HCT116 (cell line): ENCODE measurements around the gene TXNL4B. TPM values are rescaled to one million over a fixed set of nuclear protein-coding genes. Genes with fewer than 3 reads are reported as not detected.

Experiments
- ATAC-seq: fragments of 200-7000 bp; cut with Tn5 transposase; 2 replicates; pipeline ENCODE4 v1.9.1; 2020; ENCODE audit warnings: mild to moderate bottlenecking, moderate library complexity
- BruUV-seq: library from RNA; stranded (reverse); fragments of 400-500 nt; replicated peaks from 2 replicates; lab custom pipeline; 2021; lab: Mats Ljungman, UMichigan
- CTCF ChIA-PET: fragments of 300-600 bp; sonication (Branson Sonifier 250); formaldehyde crosslinking; loops from one replicate; lab custom pipeline; 2021; ENCODE audit warnings: antibody characterized with exemption; lab: Charles Lee
- POLR2A ChIA-PET: fragments of 300-600, 350-600 bp; sonication (Branson Sonifier 250); formaldehyde crosslinking; loops from one replicate; lab custom pipeline; 2021; ENCODE audit warnings: antibody characterized with exemption; lab: Charles Lee
- RAD21 ChIA-PET, 2 experiments: fragments of 300-600 bp; sonication (Branson Sonifier 250); formaldehyde crosslinking; loops; one replicate each; lab custom pipeline; 2023; ENCODE audit warnings: low total read pairs in 2 of 2; ENCODE audit not compliant: uncharacterized antibody in 2 of 2, unreplicated experiment in 2 of 2, low non-redundant PET in 1 of 2; lab: Charles Lee
- DNase-seq: peaks from one replicate; pipeline ENCODE4 v3.0.0-alpha.2; 2010; ENCODE audit warnings: low read depth, low spot score
- H2AFZ ChIP-seq: fragments of 200-600 bp; shearing (Covaris generic), sonication (generic); 2 replicates; pipeline ENCODE4 v1.6.1; 2017; ENCODE audit warnings: low read depth, mixed run types, mixed read lengths, antibody characterized with exemption, low read length; ENCODE audit not compliant: poor library complexity, severe bottlenecking
- H3K27ac ChIP-seq: 2 replicates; pipeline ENCODE4 v1.5.1; 2012; ENCODE audit warnings: low read depth, low read length
- H3K27me3 ChIP-seq: fragments of 200-600 bp; sonication (generic); 2 replicates; pipeline ENCODE4 v1.6.1; 2016; ENCODE audit warnings: mixed run types, low read length, mixed read lengths; ENCODE audit not compliant: insufficient read depth
- H3K36me3 ChIP-seq, 2 experiments: fragments of 200-500 bp in 1 of 2; fragments of 200-600 bp in 1 of 2; sonication (Bioruptor generic) in 1 of 2; sonication (generic) in 1 of 2; 2 replicates each; pipeline versions ENCODE4 v1.5.1 to v1.6.1; 2014 to 2016; ENCODE audit warnings: low read length in 2 of 2, inconsistent platforms in 1 of 2, mixed read lengths in 1 of 2, mixed run types in 1 of 2; ENCODE audit not compliant: insufficient read depth in 2 of 2, control insufficient read depth in 1 of 2
- H3K4me1 ChIP-seq, 2 experiments: fragments of 200-600 bp in 1 of 2; sonication (generic) in 1 of 2; 2 replicates each; pipeline versions ENCODE4 v1.5.1 to v1.6.1; 2012 to 2017; ENCODE audit warnings: low read length in 2 of 2, inconsistent platforms in 1 of 2, mild to moderate bottlenecking in 1 of 2, mixed read lengths in 1 of 2, mixed run types in 1 of 2, moderate library complexity in 1 of 2; ENCODE audit not compliant: insufficient read depth in 2 of 2, control insufficient read depth in 1 of 2
- H3K4me2 ChIP-seq: fragments of 200-600 bp; sonication (generic); 2 replicates; pipeline ENCODE4 v1.6.1; 2017; ENCODE audit warnings: mixed run types, low read length, mixed read lengths
- H3K4me3 ChIP-seq, 2 experiments: fragments of 200-600 bp in 1 of 2; sonication (generic) in 1 of 2; replicated peaks in 1 of 2; 2 replicates each; pipeline ENCODE4 v1.5.1; 2011 to 2016; ENCODE audit warnings: low read length in 2 of 2, control low read depth in 1 of 2, low read depth in 1 of 2, mild to moderate bottlenecking in 1 of 2, mixed read lengths in 1 of 2, mixed run types in 1 of 2
- H3K79me2 ChIP-seq: fragments of 200-600 bp; sonication (generic); 2 replicates; pipeline ENCODE4 v1.6.1; 2017; ENCODE audit warnings: mild to moderate bottlenecking, mixed run types, low read length, moderate library complexity, mixed read lengths; ENCODE audit not compliant: insufficient read depth
- H3K9ac ChIP-seq: fragments of 200-600 bp; sonication (generic); 2 replicates; pipeline ENCODE4 v1.6.1; 2016; ENCODE audit warnings: low read length, mixed read lengths
- H3K9me2 ChIP-seq: fragments of 200-600 bp; sonication (generic), shearing (Covaris generic); 2 replicates; pipeline ENCODE4 v1.6.1; 2017; ENCODE audit warnings: mixed run types, mild to moderate bottlenecking, moderate library complexity; ENCODE audit not compliant: insufficient read depth
- H3K9me3 ChIP-seq, 2 experiments: fragments of 200-500 bp in 1 of 2; fragments of 200-600 bp in 1 of 2; sonication (Bioruptor generic) in 1 of 2; sonication (generic) in 1 of 2; 2 replicates each; pipeline ENCODE4 v1.6.1; 2014 to 2017; ENCODE audit warnings: low read length in 2 of 2, mixed read lengths in 2 of 2, inconsistent platforms in 1 of 2, low read depth in 1 of 2, mild to moderate bottlenecking in 1 of 2, mixed run types in 1 of 2, moderate library complexity in 1 of 2; ENCODE audit not compliant: control insufficient read depth in 1 of 2, insufficient read depth in 1 of 2
- H4K20me1 ChIP-seq: fragments of 200-600 bp; sonication (generic), shearing (Covaris generic); 2 replicates; pipeline ENCODE4 v1.6.1; 2017; ENCODE audit warnings: mixed run types, mild to moderate bottlenecking, moderate library complexity; ENCODE audit not compliant: insufficient read depth
- ATF3 ChIP-seq: IDR thresholded peaks from 2 replicates; pipeline ENCODE4 v1.6.1; 2012
- CEBPB ChIP-seq: IDR thresholded peaks from 2 replicates; pipeline ENCODE4 v1.6.1; 2012; ENCODE audit warnings: low read depth
- EGR1 ChIP-seq: IDR thresholded peaks from 2 replicates; pipeline ENCODE4 v1.6.1; 2012; ENCODE audit warnings: low read depth
- EZH2 ChIP-seq: fragments of 200-600 bp; sonication (generic); IDR thresholded peaks from 2 replicates; pipeline ENCODE4 v1.6.1; 2017; ENCODE audit warnings: antibody characterized with exemption, mixed run types
- EZH2phosphoT487 ChIP-seq: fragments of 200-600 bp; IDR thresholded peaks from 2 replicates; pipeline ENCODE4 v1.6.1; 2018; ENCODE audit warnings: antibody characterized with exemption, borderline replicate concordance
- FOSL1 ChIP-seq: IDR thresholded peaks from 2 replicates; pipeline ENCODE4 v1.6.1; 2012; ENCODE audit warnings: low read depth
- JUND ChIP-seq: IDR thresholded peaks from 2 replicates; pipeline ENCODE4 v1.6.1; 2012
- POLR2AphosphoS5 ChIP-seq: IDR thresholded peaks from 2 replicates; pipeline ENCODE4 v1.6.1; 2011; ENCODE audit warnings: mild to moderate bottlenecking, low read depth, low read length, moderate library complexity
- RAD21 ChIP-seq: IDR thresholded peaks from 2 replicates; pipeline ENCODE4 v1.6.1; 2012; ENCODE audit warnings: low read depth, mild to moderate bottlenecking
- SIN3A ChIP-seq: IDR thresholded peaks from 2 replicates; pipeline ENCODE4 v1.6.1; 2012; ENCODE audit warnings: low read depth
- SP1 ChIP-seq: IDR thresholded peaks from 2 replicates; pipeline ENCODE4 v1.6.1; 2012; ENCODE audit warnings: low read depth
- YY1 ChIP-seq: IDR thresholded peaks from 2 replicates; pipeline ENCODE4 v1.6.1; 2011; ENCODE audit warnings: low read length, low read depth, moderate library complexity, mild to moderate bottlenecking; ENCODE audit not compliant: insufficient replicate concordance; ENCODE audit errors: extremely low read depth
- ZBTB33 ChIP-seq: IDR thresholded peaks from 2 replicates; pipeline ENCODE4 v1.6.1; 2011; ENCODE audit warnings: mild to moderate bottlenecking, low read length, moderate library complexity; ENCODE audit not compliant: insufficient replicate concordance; ENCODE audit errors: extremely low read depth
- ZFX ChIP-seq: fragments of 450-650 bp; IDR thresholded peaks from 2 replicates; pipeline ENCODE4 v1.6.1; 2017
- ZNF274 ChIP-seq: fragments of 200-500 bp; sonication (Bioruptor generic); IDR thresholded peaks from 2 replicates; pipeline ENCODE4 v1.6.1; 2014; ENCODE audit warnings: mild to moderate bottlenecking, low read depth, low read length, inconsistent platforms
- intact Hi-C: fragments of 100-400 bp; cut with micrococcal nuclease; formaldehyde crosslinking; loops from 2 replicates; pipeline ENCODE4 v1.10.0; 2022
- total RNA-seq: library from RNA; stranded (reverse); gene quantifications from one replicate; pipeline ENCODE4 v1.2.1, GENCODE V29; 2021; ENCODE audit not compliant: unreplicated experiment
- TF ChIP-seq, protein P1 (sequence below): IDR thresholded peaks from 2 replicates; pipeline ENCODE4 v1.6.1; 2012

The TXNL4B gene
- total RNA-seq, 1 experiment from 2014 or later = 15.5 TPM

DNA sequence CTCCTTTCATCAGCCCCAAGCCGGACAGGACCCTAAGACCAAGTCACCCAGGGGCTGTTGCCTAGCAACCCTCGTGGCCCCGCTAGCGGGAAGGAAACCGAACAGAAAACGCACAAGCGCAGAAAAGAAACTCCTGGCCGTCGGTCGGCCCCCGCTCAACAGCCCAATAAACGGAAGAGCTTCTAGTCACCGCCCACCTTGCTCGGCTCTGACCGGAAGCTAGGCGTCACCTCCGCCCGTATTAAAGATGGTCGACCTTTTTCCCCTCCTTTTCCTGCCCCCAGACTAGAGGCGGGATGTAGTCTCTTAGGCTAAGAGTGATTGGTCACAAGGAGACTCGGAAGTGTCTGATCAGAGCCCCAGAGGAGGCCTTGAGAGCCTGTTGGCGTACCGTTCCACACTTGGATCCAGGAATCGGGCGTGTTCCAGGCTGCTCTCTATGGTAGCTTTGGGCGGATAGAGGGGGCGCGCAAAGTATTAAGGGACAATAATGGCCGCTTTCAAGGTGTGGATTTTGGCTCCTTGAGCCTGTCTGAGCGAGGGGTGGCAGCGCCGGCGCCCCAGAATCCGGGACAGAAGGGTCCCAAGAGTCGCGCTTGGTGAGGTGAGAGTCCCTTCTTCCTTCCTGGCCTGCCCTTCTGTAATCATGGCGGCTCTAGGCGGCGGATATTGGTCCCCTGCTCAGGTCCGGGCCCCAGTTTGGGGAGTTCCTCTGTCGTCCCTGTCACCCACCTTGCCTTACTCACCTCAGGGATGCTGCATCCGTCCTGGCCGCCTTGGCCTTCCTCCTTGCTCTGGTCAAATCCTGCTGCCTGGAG is at the start of gene TXNL4B, which contains the start of gene DHX38 (continued):
- no peak for TF ChIP-seq ATF3
- peak; percentile 73; the same call in 1 of the 2 replicates for TF ChIP-seq SIN3A
- peak; percentile 94 for TF ChIP-seq POLR2AphosphoS5
- TF ChIP-seq CEBPB = no peak
- TF ChIP-seq JUND = no peak
- TF ChIP-seq SP1 = peak; percentile 98
- TF ChIP-seq YY1 = peak; percentile 99

- H3K27me3 ChIP-seq = no peaks in the 10 kb centered on the region
- TF ChIP-seq EZH2phosphoT487 = no peak
- TF ChIP-seq RAD21 = no peak
- no peak for TF ChIP-seq ZNF274
- TF ChIP-seq, protein P1, sequence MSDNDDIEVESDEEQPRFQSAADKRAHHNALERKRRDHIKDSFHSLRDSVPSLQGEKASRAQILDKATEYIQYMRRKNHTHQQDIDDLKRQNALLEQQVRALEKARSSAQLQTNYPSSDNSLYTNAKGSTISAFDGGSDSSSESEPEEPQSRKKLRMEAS = no peak
- no peak for TF ChIP-seq POLR2AphosphoS5
- no peak for TF ChIP-seq ATF3
- no peak for TF ChIP-seq FOSL1
- TF ChIP-seq EGR1 = no peak
- TF ChIP-seq SIN3A = no peak
- no peak for TF ChIP-seq EZH2
- TF ChIP-seq ZFX = no peak
- no peak for TF ChIP-seq ZBTB33
- RAD21 ChIA-PET = no interaction called here
- intact Hi-C loops = no loop called here
- no peak for DNase-seq
- POLR2A ChIA-PET = no interaction called here
- no peak overlapping the region for H3K27ac ChIP-seq
- no TSS peak for BruUV-seq
- no peaks in the 10 kb centered on the region for H3K79me2 ChIP-seq
- H3K4me3 ChIP-seq = no peak overlapping the region
- no peaks in the 10 kb centered on the region for H3K9me2 ChIP-seq
- no peak overlapping the region for H3K9ac ChIP-seq
- no peaks in the 10 kb centered on the region for H3K4me1 ChIP-seq
- no peak overlapping the region for H2AFZ ChIP-seq
- H4K20me1 ChIP-seq = no peaks in the 10 kb centered on the region
- no peak for ATAC-seq
- H3K4me2 ChIP-seq = no peak overlapping the region
- CTCF ChIA-PET = no interaction called here
- no peaks in the 10 kb centered on the region for H3K9me3 ChIP-seq
- H3K36me3 ChIP-seq = no peaks in the 10 kb centered on the region
These were observed 49.1 kb upstream of the TXNL4B start for GRCh38 chr16:72142476-72142875.
